HG02973 (cell line): Measurements from ENCODE around the gene PARD3.
"Not testable (repeated sequence)": the region's sequence is repeated elsewhere in the genome, so short reads cannot be mapped to it uniquely, and the experiment has no call there.

Experiments used
- ATAC-seq: cut with Tn5 transposase; IDR thresholded peaks from one replicate; pipeline ENCODE4 v1.9.1; 2021; ENCODE audit warnings: moderate library complexity; ENCODE audit not compliant: unreplicated experiment

Gene PARD3

DNA sequence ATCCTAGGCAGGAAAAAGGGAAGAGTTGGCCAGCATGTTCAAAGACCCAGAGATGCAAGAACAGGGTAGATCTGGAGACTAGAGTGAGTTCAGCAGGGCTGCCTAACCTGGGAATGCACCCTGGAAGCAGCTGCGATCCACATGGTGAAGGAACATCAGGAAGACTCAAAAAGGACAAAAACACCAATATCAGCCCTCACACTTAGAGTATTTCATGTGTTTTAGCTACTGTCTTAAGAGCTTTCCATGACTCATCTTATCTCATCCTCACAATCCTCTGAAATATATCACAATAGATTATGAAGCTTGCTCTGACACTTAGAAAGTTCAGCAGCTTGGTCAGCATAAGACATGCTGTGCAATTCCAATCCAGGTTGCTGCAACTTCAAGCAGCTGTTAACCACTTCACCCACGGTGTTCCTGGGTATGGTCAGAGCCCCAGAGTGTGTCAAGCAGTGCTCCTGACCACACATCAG is 380.9 kb downstream of the PARD3 start:
- no peak for ATAC-seq

DNA sequence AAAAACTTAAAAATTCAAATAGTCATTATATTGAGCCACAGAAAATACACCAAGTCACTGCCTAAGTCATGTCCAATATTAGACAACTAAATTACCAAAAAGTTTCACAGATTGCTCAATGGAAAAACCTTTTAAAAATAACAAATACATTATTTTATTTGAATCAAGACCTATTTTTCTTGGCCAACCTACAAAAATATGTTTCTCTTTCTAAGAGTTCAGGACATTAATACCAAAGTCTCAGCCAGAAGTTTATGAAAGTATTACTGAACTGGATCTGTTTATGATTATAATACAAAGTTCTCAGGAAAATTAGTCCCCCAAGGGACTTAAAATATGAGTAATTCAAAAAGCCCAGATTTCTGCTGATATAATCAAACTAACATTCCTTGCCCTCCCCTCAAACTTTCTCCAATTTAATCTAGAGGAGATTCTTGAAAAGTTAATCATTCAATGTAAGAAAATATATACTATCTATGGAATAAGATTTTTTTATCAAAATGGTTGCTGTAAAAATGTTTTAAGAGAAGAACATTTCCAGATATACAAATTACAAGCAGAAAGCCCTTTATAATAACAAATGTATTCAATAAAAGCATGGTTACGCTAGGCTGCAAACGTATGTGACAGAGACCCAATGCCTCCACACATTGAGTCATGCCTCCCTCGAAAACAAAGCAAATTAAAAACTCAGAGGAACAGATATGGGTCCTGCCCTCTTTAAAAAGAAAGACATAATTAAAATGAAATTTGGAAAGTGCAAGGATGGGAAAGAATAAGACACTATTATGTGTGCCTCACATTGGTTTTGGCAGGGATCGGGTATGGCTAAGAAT is 381.6 kb downstream of the PARD3 start:
- no peak for ATAC-seq

DNA sequence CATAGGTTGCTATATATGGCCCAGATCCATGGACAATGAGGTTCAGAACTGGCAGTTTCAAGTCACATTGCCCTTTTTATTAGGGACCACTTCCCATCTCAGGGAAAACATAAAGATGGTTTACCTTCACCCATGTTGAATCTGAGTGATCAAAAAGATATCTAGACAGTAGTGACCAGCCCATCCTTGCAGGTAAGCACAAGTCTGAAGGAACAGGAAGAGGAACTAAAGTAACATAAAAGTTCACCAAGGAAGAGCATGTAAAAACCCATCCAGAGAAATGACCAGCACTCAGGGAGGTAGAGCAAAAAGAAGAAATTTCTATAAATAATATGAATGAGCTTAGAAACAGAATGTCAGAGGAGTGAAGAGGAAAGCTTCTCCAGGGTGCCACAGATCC is 382.5 kb downstream of the PARD3 start:
- no peak for ATAC-seq

DNA sequence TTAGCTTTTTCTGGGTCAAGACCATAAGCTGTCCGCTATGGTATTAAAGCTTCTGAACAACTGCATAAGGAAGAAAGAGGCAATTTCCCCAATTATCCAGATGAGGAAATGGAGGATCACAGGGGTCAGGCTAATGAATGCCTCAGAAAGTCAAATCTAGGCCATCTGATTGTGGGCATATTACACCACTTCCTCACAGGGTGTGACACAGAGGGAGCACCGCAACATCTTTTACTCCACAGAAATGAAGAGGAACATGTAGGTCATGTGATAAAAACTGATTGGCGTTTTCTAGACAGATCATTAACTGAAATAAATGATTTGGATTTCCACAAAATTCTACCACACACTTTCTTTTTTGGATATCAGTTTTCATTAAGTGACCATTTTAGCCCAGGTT is 384.4 kb downstream of the PARD3 start:
- no peak for ATAC-seq

DNA sequence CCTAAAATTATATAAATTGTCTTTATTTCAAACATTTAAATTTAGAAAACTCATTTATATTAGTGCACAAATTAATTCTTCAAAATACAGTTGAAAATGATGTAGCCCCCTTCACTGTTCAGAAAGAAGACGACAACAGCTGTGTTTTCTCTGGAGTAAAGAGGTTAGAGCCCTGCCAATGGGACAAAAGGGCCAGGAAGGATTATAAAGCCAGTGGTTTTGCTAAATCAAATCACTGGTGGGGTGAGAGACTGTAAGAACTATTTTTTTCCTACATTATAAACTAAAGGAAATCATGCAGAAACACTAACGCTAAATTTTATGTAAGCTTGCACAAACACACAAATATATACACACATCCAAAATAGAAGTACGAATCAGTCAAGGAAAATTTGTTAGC is 386.6 kb downstream of the PARD3 start:
- ATAC-seq: no peak

DNA sequence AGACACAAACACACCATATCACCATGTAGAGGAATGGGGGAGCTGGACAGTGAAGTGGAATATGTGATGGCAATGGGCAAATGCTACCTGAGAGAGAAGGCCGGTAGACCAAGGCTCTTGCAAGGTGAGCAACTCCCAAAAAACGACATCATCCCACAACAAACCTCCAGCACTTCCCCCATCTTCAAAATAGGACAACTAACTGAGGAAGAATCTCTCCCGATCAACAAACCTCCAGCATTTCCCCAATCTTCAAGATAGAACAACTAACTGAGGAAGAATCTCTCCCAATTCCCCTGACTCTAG is 387.2 kb downstream of the PARD3 start:
- no peak for ATAC-seq

DNA sequence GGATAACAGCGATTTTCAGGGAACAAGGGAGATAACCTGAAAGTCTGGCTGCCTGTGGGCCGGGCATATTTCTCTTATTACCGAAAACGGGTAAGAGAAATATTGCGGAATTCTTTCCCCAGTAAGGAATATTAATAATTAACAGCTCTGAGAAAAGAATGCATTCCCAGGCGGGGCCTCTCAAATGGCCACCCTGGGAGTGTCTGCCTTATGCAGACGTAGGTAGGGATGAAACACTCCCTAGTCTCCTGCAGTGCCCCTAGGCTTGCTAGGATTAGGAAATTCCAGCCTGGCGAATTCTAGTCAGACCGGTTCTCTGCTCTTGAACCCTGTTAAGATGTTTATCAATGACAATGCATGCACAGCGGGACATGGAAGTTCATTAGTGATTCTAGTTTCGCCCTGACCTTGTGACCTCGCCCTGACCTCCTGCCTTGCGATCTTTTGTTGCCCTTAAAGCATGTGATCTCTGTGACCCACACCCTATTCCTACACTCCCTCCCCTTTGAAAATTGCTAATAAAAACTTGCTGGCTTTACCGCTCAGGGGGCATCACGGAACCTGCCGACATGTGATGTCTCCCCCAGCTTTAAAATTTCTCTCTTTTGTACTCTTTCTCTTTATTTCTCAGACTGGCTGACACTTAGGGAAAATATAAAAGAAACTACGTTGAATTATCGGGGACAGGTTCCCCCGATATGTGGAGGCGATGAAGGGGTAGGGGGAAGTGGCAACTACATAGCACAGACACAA is 387.8 kb downstream of the PARD3 start:
- not testable (repeated sequence) for ATAC-seq

DNA sequence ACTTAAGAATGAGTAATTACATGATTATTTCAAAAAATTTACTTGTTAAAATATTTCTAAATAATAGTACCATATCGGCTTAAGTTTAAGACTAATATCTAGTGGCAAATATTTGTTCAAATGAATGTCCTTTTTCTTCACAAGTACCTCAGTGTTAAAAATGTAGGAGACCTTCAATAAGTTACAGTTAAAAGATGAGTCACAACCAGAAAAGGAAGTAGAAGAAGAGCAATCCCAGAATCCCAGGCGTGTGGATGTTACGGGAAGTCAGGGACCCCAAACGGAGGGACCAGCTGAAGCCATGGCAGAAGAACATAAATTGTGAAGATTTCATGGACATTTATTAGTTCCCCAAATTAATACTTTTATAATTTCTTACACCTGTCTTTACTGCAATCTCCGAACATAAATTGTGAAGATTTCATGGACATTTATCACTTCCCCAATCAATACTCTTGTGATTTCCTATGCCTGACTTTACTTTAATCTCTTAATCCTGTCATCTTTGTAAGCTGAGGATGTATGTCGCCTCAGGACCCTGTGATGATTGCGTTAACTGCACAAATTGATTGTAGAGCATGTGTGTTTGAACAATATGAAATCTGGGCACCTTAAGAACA is 388.4 kb downstream of the PARD3 start:
- ATAC-seq: not testable (repeated sequence)

DNA sequence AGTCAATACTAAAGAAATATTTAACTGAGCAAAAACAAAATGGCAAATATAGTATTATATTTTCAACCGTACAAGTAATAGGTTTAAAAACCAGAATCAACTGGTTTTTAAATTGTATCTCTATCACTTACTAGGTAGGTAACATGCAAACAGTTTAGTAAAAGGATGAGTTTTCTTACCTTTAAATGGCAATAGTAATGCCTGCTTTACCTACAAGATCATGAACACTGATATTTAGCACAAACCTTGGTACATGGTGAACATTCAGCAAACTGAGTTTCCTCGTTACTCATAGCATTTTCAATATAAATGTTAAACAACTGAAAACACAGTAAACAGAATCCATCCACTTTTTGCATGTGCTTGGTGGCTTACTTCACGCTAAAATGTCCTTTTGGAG is 389.1 kb downstream of the PARD3 start:
- no peak for ATAC-seq

DNA sequence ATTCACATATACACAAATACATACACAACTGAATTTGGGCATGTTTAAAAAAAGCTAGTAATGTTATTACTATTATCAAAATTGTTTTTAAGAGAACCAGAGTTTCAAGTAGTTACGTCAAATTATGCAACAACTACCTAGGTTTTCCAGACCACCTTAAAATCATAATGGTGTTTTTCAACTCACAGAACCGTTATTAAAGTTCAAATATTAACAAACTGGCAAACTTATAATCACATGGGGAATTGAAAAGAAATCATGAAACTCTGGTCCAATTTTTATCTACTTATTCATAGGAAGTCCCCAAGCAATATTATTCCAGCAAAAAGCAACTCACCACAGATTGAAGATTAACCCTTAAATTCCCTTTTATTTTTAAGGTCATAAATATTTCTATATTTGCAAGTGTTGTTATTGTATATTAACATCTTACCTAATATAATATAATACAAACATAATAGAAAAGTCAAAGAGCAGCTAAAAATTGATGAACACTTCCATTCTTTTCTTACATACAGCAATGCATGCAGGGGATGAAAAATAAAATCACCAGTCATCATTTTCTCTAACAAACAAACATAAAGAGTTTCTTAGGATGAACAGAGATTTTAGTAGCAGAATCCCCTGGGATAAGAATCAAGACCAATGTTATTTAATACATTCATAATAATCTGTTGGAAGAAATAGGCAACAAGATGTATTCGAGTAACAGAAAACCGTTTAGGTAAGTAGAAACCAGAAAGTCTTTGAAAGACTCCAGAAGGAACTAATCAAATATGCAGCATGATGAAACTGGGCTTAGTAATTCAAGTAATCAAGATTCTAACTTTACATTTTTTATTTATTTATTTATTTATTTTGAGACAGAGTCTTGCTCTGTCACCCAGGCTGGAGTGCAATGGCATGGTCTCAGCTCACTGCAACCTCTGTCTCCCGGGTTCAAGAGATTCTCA is 391.1 kb downstream of the PARD3 start:
- ATAC-seq: no peak

DNA sequence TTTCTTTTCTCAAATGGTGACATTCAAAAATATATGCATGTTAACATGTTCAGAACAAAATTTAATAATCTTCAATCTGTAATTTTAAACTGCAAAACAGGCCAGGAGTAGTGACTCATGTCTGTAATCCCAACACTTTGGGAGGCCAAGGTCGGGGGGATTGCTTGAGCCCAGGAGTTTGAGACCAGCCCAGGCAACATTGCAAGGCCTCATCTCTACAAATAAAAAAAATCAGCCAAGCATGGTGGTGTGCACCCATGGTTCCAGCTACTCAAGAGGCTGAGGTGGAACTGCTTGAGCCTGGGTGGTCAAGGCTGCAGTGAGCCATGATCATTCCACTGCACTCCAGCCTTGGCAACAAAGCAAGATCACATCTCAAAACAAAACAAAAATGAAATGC is 394.3 kb downstream of the PARD3 start:
- no peak for ATAC-seq

DNA sequence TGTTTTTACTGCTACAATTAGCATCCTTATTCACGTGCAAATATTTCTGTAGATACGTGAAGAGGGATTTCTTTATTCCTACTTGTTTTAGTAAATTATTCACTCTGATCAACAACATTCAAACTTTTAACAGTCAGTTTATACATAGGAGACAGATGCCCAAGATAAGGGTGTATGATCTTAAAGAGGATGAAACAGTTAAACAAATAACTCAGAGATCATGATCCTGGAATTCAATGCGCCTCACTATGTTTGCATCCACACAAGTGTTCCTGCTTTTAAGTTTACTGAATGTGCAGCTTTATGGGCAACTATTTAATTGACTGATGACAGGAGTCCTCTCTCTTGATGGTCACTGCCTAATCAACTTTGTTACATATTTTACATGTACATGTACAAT is 394.8 kb downstream of the PARD3 start:
- no peak for ATAC-seq

DNA sequence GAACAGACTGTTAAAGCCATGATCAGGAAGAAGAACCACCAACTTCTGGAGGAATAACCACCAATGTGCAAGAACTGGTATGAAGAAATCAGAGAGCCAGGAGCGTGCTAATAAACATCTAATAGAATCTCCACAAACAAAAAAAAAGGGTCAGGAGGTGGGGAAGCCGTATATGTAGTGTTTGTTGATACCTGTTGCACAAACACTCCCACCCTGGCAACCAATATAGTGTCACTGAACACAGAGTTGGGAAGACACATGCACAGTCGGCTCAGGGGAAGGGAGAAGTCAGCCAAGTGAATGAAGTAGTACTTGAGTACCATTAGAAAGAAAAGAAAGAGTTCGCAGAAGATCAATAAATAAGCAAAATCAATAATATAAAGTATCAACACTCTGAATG is 400.1 kb downstream of the PARD3 start:
- ATAC-seq: no peak

DNA sequence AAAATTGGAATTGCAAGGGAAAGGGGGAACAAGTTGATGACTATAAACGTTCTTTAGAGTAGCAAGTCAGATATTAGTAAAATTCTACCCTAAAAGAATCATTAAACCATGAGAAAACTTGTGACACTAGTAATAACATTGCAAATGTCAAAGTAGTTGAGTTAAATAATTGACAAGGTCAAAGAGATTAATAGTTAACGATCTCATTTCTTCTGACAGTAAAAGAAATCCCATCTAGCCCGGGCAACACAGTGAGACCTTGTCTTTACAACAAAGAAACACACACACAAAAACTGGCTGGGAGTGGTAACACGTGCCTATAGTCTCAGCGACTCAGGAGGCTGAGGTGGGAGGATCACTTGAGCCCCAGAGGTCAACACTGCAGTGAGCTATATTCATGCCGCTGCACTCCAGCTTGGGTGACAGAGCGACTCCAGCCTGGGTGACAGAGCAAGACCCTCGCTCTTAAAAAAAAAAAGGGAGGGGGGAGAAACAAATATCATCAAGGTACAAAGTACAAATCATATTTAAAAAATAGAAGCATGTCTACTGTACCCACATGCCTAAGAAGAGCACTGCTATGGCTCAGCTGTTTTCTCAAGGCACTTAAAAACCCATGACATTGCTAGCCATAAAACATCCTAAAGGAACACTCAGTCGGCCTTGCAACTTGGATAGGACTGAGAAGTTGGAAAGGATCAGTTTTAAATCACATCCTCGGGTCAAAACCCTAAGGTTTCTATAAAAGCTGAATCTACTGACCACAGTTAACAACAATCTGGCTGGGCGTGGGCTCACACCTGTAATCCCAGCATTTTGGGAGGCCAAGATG is 401.1 kb downstream of the PARD3 start:
- ATAC-seq: no peak

DNA sequence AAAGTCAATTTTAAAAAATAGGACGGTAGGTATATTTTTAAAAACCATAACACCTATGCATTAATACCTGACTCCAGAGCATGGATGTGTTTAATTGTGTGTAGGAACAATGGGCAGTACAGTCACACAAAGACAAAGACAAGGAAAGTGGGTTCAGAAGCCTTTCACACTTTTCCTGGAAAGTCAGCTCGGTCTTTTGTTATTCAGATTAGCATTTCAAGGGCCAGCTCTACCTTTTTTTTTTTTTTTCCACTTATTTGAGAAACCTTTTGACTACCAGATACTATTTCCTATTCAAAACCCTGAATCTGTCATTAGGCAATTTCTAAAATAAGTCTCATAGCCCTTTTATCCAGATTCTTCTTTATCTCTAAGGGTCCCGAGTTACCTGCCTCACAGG is 401.9 kb downstream of the PARD3 start:
- ATAC-seq: no peak

DNA sequence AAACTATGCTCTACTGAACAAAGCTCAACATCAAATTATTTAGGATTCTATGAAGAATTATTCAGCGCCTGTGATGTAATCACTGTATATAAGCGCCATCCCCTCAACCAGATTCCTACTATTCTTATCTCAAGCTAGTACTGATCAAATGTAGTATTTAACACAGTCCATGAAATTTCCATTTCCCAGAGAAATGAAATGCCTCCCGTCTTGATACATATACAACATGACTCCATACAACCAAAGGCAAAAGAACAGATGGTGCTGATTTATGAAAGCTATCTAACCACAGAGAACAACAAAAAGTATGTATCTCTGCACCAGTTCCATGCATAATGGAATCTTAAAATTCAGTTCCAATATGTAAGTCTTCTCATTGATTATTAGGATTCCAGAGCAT is 406.1 kb downstream of the PARD3 start:
- ATAC-seq: no peak

DNA sequence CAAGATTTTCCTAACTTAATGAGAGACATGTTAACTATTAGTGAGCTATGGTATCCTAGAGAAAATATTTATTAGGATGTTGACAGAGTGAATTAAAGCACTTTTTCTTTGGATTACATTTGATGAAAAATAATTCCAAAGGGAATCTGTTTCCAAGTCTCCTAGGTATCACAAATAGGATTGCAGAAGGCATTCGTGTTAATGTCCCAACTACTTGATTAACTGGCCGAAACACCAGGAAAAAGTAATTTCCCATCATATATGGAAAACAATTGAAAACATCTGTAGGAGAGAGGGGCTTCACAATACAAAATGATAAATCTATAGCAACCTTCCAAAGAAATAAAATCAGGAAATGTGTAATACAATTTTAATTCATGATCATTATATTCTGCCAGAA is 406.7 kb downstream of the PARD3 start:
- ATAC-seq: no peak

DNA sequence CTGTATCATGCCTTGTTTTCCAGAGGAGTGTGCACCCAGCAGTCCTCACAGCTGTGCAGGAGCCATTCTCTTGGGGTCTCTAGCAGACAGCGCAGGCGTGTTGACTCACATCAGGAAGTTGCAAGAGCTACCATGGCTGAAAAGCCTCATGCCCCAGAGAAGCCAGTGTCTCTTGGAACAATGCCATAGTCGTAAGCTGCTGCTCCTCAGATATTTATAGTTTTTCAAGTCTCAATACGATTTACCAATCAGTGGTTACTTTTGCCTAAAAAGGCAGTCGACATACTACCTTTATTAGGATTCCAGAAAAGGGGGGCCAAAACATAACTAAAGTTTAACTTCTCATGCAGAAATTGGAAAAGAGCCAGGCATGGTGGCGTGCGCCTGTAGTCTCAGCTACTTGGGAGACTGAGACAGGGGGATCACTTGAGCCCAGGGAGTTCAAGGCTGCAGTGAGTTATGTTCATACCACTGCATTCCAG is 407.7 kb downstream of the PARD3 start:
- no peak for ATAC-seq

DNA sequence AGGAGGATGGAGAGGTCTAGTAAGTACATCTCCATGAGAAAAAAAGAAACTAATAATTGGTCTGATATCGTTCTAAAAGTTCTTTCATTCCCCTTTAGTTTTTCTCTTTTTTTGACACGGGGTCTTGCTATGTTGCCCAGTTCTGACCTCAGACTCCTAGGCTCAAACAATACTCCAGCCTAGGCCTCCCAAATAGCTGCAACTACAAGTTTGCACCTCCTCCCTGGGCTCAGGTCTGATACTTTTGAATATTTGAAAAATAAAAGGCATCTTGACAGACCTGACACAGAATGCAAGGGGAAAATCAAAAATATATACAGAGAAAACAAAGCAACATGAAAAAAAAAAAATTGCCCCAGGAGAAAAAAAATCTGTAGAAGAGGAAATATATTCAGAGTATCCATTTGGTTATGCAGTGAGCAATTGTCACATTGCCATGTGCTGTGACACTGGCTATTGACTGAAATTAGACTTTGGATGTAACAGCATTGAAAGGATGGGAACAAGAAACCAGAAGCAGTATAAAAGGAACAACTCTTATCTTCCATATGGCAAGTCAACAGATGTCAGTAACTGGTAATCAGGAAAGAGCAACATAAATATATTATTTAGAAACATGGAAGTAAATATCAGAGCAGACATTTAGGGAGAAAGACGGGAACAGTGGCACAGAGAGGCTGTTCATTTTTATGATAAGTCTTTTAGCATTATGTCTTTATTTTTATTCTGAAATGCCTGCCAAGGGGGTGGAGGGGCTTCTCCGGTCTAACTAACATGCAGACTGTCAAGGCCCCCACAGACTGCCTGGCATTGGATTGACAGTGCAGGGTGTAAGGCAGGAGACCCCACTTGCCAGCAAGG is 408.4 kb downstream of the PARD3 start:
- no peak for ATAC-seq
